ENCODE measurements around the gene NUDT2. TPM values are rescaled to one million over a fixed set of nuclear protein-coding genes. Genes with fewer than 3 reads are reported as not detected.
A peak's percentile ranks its signal among the peaks of the same experiment; 100 is the strongest.

The NUDT2 gene
- total and polyA plus RNA-seq, 10 of the 15 experiments (the other 5 are each of a cell fraction or from before 2014, with no cell fraction given): 24.5 to 55.1 (median 33.6) TPM

- Histone ChIP-seq H3K79me2 (ENCODE audit: control insufficient read depth, insufficient read depth, low read length) (no peaks in the 10 kb centered on the region), H3K36me3 (ENCODE audit: control insufficient read depth in 2 of 2, insufficient read depth in 2 of 2, low read length in 1 of 2) (no peaks in the 10 kb centered on the region), H3K4me1 (ENCODE audit: control insufficient read depth, insufficient read depth, low read length) (peaks cover 21% of the 10 kb centered on the region), H2AFZ (ENCODE audit: control insufficient read depth, low read depth, low read length) (peak within 1 kb of the TSS; percentile 92), H3K9ac (ENCODE audit: control insufficient read depth, insufficient read depth, low read length) (peak within 1 kb of the TSS; percentile 37; the same call in 1 of the 2 replicates), H3K27ac (ENCODE audit: control insufficient read depth, insufficient read depth) (no peak within 1 kb of the TSS), H3K9me3 (replicated peaks; ENCODE audit: control insufficient read depth, insufficient read depth, low read length) (no peaks in the 10 kb centered on the region; the same call in 2 of the 3 replicates), H3K27me3 (replicated peaks in 1 of 2; ENCODE audit: control insufficient read depth in 2 of 2, insufficient read depth in 2 of 2, low read length in 1 of 2) (peaks cover 5 to 9% of the 10 kb centered on the region in 2 experiments; a peak in 3 of 4 replicates), H3K4me3 (peak within 1 kb of the TSS; percentile 68), H3K4me2 (ENCODE audit: control insufficient read depth, insufficient read depth) (peak within 1 kb of the TSS; percentile 99), H4K20me1 (ENCODE audit: control insufficient read depth, insufficient read depth) (no peaks in the 10 kb centered on the region)
- intact Hi-C loops (cut with micrococcal nuclease; ENCODE audit: unreplicated experiment): loop anchor here (5.0 kb wide), 1 partner anchor 124 kb away; no protein-coding TSS in a partner anchor
- SMC1A ChIA-PET (ENCODE audit: uncharacterized antibody, unreplicated experiment): interaction anchor here (0.9 to 8.7 kb wide), 3 partner anchors 28 to 257 kb away, joined by 3 to 73 read pairs (median 4); no protein-coding TSS in a partner anchor
- in situ Hi-C loops (cut with MboI): no loop called here
- POLR2A ChIA-PET: interaction anchor here (0.6 to 1.6 kb wide), 2 partner anchors 46 to 82 kb away, joined by 3 read pairs; partner anchors contain the start of genes DNAI1 and FAM219A
- peak; percentile 82 for DNase-seq (ENCODE audit: low read depth, low spot score)
- CTCF ChIA-PET: interaction anchor here (0.6 to 7.9 kb wide), 16 partner anchors 11 to 638 kb away, joined by 3 to 134 read pairs (median 4); no protein-coding TSS in a partner anchor
- BruUV-seq (replicated peaks): no TSS peak
- peak; percentile 88 for ATAC-seq
- WGBS (ENCODE audit: insufficient coverage, insufficient replicate concordance, low lambda C conversion rate, missing lambda C conversion rate): 2% methylated on average over 31 of the region's 54 CpGs
- FAIRE-seq: peak; percentile 91
- RAD21 ChIA-PET (ENCODE audit: unreplicated experiment): interaction anchor here (1.8 kb wide), 1 partner anchor 43 kb away, joined by 7 read pairs; no protein-coding TSS in a partner anchor
- 0 out of 2 replicates have a peak, but pooled peaks have one; percentile 48 for TF ChIP-seq TARDBP (IDR thresholded peaks at IDR 0.05; ENCODE audit: borderline replicate concordance)
- TF ChIP-seq GABPA (IDR thresholded peaks at IDR 0.05; ENCODE audit: low read depth): no peak
- TF ChIP-seq POLR2A (IDR thresholded peaks at IDR 0.05; ENCODE audit: low read depth, low read length): peak; percentile 65
- no peak for TF ChIP-seq ZNF384 (IDR thresholded peaks at IDR 0.05; ENCODE audit: borderline replicate concordance, low read depth, low read length)
- no peak for TF ChIP-seq PAX5 (IDR thresholded peaks at IDR 0.05; ENCODE audit: borderline replicate concordance, low read depth, low read length)
- TF ChIP-seq RB1 (IDR thresholded peaks at IDR 0.05; ENCODE audit: borderline replicate concordance): peak; percentile 24; the same call in 1 of the 2 replicates
- TF ChIP-seq IKZF1 (conservative IDR thresholded peaks at IDR 0.05): peak; percentile 80
- TF ChIP-seq CREM (IDR thresholded peaks at IDR 0.05; ENCODE audit: low read depth): peak; percentile 51; the same call in 1 of the 2 replicates
- 0 out of 2 replicates have a peak, but pooled peaks have one; percentile 38 for TF ChIP-seq CHD1 (IDR thresholded peaks at IDR 0.05; ENCODE audit: low read depth, low read length)
- TF ChIP-seq CREB1 (IDR thresholded peaks at IDR 0.05; ENCODE audit: low read depth): peak; percentile 63
- peak; percentile 78 for TF ChIP-seq NR2C1 (IDR thresholded peaks at IDR 0.05)
- TF ChIP-seq, protein P1, sequence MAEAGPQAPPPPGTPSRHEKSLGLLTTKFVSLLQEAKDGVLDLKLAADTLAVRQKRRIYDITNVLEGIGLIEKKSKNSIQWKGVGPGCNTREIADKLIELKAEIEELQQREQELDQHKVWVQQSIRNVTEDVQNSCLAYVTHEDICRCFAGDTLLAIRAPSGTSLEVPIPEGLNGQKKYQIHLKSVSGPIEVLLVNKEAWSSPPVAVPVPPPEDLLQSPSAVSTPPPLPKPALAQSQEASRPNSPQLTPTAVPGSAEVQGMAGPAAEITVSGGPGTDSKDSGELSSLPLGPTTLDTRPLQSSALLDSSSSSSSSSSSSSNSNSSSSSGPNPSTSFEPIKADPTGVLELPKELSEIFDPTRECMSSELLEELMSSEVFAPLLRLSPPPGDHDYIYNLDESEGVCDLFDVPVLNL (IDR thresholded peaks at IDR 0.05; ENCODE audit: low read depth, low read length): no peak
- TF ChIP-seq ZBED1 (IDR thresholded peaks at IDR 0.05; ENCODE audit: borderline replicate concordance): no peak
- TF ChIP-seq IKZF2 (IDR thresholded peaks at IDR 0.05): no peak; a peak in 1 of 4 replicates
- no peak for TF ChIP-seq SIN3A (IDR thresholded peaks at IDR 0.05; ENCODE audit: low read depth, low read length)
- TF ChIP-seq RUNX3 (IDR thresholded peaks at IDR 0.05; ENCODE audit: low read length): peak; percentile 77
- TF ChIP-seq MXI1 (IDR thresholded peaks at IDR 0.05; ENCODE audit: low read depth, low read length): peak; percentile 12; the same call in 1 of the 2 replicates
- peak; percentile 93 for TF ChIP-seq HCFC1 (IDR thresholded peaks at IDR 0.05; ENCODE audit: low read length)
- peak; percentile 56 for TF ChIP-seq PKNOX1 (IDR thresholded peaks at IDR 0.05)
- TF ChIP-seq MTA3 (IDR thresholded peaks at IDR 0.05; ENCODE audit: borderline replicate concordance, low read length): no peak
- no peak for TF ChIP-seq ZNF622 (IDR thresholded peaks at IDR 0.05)
- TF ChIP-seq SREBF2 (IDR thresholded peaks at IDR 0.05; ENCODE audit: low read length): no peak
- peak; percentile 42 for TF ChIP-seq SP1 (IDR thresholded peaks at IDR 0.05; ENCODE audit: low read depth, low read length)
Measured at GRCh38 chr9:34376596-34377403, 47.4 kb downstream of the NUDT2 start, which contains the start of gene MYORG. Gene MYORG (minus strand): TSS chr9:34376898. CDS start chr9:34372943, 3,955 bp downstream.
